NCI-H345 treated with DMSO at 0.1 percent for 48 hours (cell line): Measurements from ENCODE around the gene CASP10.
"Not testable (repeated sequence)": the region's sequence is repeated elsewhere in the genome, so short reads cannot be mapped to it uniquely, and the experiment has no call there.

ENCODE experiments used
- DNase-seq: peaks from one replicate; lab custom pipeline; 2025; ENCODE audit not compliant: unreplicated experiment; lab: John Stamatoyannopoulos, UW

The CASP10 gene

DNA sequence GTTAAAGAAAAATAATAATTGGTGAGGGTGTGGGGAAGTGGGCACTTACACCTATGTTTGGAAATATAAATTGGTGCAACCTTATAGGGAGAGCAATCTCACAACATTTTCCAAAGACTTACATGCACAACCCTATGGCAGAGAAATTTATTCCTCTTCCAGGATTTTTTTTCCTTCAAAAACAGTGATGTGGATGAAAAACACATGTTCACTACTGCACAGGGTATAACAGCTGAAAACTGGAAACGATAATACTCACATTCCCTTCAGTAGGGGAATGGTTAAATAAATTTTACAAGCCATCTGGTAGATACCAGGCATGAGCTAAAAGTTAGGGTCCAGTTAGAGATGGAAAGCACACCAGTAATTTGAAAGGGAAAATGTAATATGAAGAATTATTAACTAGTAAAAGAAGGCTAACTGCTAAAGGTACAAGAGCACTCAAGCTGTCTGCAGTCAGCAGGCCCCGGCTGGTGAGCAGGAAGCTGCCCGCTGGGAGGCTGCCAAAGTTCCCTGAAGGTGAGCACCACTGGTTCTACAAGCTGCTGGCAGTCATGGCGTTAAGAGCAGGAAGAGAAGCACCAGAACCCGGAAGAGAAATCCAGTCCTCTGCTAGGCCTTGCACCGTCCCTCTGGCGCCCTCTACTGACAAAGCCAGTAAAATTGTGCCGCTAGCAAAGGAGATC is 49.0 kb downstream of the CASP10 start:
- DNase-seq, result peak; percentile 84

DNA sequence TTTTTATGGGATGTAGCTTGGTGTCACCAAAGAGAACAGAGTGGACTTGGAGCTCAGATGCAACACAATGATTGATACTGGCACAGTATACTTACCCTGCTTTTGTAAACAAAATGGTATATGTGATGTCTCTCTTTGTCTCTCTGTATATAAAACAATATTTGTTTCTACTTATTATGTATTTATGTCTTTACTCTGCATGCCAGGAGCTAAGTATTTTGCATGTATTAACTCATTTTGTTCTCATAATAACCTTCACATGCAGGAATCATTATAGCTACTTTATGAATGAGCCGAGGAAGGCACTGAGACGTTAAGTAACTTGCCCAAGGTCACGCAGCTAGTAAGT is 49.5 kb downstream of the CASP10 start:
- DNase-seq, result no peak

DNA sequence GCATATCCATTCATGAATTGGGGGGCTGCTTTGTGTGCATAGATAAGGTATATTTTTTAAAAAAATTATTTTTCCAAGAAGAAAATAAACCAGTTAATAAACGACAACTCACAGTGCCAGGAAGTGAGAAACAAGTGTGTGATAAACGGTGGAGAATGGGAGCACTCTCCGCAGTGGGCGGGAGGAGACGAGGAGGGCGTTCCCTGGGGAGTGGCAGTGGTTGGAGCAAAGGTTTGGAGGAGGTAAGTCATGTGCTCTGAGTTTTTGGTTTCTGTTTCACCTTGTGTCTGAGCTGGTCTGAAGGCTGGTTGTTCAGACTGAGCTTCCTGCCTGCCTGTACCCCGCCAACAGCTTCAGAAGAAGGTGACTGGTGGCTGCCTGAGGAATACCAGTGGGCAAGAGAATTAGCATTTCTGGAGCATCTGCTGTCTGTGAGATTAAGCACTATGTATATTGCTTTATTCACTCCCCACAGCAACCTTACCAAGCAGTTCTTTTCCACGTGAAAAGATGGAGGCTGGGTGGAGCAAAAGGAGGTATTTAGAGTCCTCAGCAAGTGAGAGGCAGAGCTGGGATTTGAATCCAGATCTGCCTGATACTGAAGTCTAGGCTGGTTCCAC is 50.4 kb downstream of the CASP10 start:
- peak; percentile 95 for DNase-seq

DNA sequence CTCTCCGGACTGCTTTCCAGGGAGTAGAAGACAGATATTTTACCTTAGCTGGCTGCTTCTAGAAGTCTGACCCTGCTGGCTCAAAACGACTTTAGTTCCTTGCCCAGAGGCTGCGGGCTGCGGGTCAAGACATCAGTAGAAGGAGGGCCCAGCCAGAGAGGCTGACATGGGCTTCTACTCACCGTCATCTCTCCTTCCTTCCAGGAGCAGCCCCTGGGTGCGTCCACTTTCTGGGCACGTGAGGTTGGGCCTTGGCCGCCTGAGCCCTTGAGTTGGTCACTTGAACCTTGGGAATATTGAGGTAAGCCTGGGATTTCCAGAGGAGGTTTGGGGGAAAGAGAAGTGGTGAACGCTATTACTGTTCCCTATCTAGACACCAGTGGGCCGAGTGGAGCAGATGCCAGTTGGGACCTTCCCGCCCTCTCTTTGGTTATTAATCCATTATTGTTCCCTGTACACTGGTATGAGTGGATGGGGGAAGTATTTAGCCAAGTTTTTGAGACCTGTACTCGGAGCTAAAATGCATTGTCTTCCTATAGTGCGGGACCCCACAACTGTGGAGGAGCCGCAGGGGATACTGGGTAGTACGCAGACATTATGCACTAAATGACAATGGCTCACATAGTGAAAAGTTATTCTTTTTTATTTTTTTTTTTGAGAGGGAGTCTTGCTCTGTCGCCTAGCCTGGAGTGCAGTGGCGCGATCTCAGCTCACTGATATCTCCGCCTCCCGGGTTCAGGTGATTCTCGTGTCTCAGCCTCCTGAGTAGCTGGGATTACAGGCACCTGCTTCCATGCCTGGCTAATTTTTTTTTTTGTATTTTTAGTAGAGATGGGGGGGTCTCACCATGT is 51.1 kb downstream of the CASP10 start:
- no peak for DNase-seq

DNA sequence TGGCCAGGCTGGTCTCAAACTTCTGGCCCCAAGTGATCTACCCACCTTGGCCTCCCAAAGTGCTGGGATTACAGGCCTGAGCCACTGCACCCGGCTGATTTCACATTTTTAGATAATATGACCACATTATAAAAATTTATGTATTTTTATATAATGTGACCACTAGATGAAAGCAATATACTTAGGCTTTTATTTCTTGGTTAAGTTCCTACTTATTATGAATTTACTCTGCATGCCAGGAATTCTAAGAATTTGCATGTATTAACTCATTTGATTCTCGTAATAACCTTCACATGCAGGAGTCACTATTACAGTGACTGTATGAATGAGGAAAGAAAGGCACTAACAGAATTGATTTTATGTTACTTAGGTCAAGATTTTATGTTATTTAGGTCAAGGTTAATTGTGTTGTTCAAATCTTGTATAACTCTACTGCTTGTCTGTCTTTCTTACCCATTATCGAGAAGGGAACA is 51.8 kb downstream of the CASP10 start:
- DNase-seq, result no peak

DNA sequence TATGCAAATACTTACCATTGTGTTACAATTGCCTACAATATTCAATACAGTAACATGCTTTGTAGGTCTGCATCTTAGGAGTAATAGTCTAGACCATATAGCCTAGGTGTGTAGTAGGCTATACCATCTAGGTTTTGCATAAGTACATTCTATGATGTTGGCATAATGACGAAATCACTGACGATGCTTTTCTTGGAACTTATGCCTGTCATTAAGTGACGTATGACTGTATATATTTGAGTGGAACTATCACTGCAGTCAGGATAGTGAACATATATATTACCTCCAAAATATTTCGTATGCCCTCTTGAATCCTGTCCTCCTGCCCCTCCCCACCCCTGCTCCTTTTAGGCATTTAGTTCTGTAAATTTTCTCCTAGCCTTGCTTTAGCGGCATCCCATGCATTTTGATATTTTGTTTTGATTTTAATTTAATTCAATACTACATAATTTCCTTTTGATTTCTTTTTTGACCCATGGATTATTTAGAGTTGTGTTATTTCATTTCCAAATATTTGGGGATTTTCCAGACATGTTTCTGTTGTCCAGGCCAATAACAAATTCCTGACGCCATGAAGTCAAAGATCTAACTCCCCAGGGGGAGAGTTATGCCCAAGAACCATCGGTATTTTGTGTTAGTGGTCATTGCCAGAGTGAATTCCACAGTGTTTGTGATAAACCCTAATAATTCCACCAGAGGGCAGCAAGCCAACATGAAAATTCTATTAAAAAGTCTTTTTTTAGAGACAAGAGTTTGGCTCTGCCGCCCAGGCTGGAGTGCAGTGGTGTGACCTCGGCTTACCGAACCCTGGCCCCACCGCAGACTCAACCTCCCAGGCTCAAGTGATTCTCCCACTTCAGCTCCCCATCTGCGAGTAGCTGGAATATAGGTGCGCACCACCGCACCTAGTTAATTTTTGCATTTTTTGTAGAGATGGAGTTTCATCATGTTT is 53.2 kb downstream of the CASP10 start:
- DNase-seq, result peak; percentile 4

DNA sequence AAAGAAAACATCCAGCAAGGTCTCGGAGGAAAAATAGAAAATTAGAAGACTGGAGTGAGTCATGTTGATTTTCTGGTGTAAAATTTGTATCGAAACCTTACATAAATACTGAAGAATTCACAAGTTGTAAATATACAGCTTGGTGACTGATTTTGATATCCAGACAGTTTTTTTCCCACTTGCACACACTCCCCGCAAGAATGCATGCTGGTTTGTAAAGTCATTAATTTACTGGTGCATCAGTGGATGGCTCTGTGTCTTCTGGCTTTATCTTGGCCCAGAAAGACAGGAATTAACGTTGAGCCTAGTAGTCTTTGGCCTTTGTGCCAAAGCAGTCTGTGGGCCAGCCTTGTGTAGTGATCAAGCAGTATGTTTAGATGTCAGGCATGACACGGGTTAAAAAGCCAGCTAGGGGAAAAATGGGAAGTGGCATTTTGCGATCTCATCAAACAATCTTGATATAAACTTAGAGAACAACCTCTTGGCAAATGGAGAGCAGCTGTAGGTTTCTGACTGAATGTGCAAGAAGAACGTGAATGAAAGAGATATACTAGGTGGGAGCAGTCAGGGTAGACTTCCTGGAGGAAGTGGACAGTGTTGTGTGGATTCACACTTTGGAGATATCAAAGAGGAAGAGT is 54.7 kb downstream of the CASP10 start:
- DNase-seq, result no peak

DNA sequence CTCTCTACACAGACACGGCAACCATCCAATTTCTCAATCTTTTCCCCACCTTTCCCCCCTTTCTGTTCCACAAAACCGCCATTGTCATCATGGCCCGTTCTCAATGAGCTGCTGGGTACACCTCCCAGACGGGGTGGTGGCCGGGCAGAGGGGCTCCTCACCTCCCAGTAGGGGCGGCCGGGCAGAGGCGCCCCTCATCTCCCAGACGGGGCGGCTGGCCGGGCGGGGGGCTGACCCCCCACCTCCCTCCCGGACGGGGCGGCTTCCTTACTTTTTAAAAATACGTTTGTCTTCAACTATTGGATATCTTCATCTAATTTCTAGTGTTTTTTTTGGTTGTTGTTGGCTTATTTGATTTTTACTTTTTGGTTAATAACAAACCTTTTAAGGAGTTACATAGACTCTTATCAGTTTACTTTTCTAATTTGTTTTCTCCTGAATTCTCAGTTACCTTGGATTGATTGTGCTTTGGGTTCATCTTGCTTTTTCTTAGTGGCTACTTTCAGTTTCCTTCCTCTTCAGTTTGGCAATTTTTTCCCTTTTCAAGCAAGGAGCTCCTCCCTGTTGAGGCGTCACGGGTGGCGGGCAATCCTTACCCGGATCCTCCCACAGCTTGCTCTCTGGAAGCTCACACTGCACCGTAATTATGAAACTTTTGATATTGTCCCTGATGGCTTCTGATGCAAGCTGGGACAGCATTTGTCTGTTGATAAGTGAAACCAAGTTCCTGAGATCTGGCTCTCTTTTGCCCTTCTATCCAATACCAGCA is 56.4 kb downstream of the CASP10 start:
- not testable (repeated sequence) for DNase-seq

DNA sequence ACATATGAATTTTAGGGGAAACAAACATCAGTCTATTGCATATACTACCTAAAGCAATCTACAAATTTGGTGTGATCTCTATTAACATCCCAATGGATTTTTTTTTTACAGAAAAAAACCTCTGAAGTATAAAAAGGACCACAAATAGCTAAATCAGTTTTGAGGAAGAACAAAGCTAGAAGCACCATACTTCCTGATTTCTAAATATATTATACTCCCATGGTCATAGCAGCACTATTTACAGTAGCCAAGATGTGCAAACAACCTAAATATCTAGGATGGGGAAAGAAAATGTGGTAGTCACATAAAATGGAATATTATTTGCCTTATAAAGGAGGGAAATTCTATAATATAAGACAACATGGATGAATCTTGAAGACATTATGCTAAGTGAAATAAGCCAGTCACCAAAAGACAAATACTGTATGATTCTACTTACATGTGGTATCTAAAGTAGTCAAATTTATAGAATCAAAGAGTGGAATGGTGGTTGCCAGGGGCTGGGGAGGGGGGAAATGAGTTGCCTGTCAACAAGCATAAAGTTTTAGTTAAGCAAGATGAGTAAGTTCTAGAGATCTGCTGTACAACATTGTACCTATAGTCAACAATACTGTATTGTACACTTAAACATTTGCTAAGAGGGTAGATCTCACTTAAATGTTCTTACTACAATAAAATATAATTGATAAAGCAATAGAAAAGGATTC is 59.8 kb downstream of the CASP10 start:
- no peak for DNase-seq

DNA sequence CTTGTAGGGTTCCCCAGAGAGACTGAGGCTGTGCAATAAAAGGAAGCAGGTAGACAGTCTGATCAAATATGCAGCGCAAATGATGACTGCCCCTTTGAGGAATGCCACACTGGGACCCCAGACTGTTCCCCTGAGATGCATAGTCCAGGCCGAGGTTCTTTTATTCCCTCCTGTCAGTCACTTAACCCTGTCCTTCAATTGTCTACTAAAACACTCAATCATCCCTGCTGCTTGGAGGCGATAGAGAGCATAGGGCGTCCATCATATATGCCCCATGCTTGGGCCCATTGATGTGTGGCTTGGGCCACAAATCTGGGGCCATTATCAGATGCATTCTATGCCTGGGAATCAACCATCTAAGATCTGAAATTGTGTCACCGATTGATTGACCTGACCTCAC is 61.9 kb downstream of the CASP10 start:
- DNase-seq, result no peak

DNA sequence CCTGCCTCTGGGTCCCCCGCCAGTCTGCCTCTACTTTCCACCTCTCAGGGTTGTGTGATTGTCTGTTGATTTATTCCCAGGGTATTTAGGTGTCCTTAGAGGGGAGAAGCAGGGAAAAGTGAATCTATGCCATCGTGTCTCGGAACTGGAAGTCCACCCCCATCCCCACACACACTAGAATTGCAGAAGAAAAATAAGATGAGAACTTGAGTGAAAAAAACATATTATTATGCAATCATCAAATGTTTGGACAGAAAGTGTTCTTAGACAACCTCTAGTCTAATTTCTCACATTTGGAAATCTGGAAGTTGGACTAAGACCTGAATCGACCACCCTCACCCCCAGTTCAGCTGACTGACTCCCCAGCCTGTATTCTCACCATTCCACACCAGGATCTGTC is 63.3 kb downstream of the CASP10 start:
- DNase-seq, result no peak

DNA sequence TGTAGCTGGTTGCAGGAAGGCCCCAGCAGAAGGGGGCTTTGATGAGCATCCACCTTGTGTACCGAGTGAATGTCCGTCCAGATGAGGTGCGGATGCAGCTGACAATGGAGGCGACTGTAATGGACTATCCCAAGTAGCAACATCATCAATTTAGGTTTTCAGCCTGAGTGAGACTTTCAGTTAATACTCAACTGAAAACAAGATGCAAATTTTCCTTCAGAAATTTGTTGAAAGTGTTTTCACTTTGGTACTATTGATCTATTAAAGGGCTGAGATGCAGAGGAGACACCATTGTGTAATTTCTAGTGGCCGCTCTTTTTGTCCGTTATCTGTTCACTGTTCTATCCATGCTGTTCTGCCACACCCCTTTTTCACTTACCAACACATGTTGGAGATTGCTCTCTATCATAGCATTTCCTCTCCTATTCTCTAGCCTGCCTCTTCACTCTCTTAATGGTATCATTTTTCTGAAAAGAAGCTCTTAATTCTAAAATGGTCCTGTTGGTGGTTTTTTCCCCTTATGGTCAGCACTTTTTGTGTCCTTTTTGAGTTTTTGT is 65.4 kb downstream of the CASP10 start:
- DNase-seq, result no peak

DNA sequence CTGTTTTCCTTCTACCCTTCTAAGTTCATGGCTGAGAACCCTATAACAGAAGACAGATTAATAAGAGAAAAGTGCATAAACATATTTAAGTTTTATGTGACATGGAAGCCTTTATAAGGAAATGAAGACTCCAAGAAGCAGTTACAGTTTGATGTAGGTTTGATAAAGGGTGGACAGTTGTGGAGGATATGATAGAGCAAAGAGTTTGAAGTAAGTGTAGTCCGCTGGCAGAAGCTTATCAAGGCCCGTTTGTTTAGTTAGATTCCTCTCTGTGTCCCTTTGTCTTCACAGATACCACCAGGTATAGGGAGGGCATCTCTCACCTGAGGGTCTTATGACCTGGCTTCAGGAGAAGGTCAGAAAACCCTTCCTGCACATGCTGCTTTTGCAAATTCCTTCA is 66.9 kb downstream of the CASP10 start:
- DNase-seq, result no peak

DNA sequence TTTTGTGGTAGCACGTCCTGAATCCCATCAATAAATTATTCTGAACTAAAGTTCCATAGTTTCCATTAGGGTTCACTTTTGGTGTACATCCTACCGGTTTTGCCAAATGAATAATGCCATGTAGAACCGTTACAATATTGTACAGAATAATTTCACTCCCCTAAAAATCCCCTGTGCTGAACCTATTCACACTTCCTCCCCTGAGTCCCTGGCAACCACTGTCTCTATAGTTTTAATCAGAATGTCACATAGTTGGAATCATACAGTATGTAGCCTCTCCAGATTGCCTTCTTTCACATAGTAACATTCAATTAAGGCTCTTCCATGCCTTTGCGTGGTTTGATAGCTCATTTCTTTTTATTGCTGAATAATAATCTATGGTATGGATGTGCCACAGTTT is 67.8 kb downstream of the CASP10 start:
- no peak for DNase-seq

DNA sequence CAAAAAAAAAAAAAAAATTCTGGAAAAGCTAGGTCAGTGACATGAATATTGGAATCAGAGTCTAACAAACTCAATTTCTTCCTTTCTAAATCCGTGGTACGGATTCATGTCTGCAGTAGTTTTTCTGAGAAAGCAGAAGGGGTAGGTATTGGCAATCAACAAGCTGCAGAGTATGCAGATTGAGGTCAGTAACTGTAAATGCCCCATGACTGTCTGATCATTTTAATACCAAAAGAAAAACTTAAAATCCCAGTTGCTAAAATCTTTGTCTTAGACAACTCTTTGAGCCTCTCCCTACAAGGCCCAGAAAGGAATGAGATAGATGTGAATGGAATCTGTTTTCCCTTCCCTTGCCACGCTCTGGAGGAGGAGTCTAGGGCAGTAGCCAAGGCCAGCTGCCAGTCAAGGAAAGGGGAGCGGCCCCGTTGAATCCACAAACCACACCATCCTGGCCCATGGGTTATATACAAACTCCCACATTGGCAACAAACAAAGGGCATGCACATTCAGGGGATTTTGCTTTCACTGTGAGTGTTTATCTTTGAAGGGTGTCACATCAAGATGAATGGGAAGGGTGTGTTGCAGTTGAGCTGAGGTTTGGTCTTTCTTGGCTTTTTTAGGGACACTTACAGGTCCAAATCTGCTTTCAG is 71.3 kb downstream of the CASP10 start:
- no peak for DNase-seq

DNA sequence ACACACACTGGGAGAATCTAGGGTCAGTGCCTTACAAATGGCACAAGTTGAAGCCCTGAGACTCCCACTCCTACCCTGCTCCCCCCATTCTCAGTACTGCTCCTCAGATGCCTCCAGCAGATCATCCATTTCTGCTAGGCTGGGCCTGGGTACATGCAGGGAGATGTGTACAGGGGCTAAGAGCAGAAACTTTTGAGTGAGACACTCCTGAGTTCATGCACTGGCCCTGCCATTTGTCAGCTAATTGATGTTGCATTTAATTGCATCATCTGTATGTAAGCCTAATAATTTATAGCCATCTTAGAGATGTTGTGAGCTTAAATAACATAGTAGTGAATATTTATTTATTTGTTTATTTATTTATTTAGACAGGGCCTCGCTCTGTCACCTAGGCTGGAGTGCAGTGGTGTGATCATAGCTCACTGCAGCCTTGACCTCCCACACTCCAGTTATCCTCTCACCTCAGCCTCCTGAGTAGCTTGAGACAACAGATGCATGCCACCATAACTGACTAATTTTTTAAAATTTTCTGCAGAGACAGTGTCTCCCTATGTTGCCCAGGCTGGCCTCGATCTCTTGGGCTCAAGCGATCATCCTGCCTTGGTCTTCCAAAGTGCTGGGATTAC is 72.6 kb downstream of the CASP10 start:
- no peak for DNase-seq

DNA sequence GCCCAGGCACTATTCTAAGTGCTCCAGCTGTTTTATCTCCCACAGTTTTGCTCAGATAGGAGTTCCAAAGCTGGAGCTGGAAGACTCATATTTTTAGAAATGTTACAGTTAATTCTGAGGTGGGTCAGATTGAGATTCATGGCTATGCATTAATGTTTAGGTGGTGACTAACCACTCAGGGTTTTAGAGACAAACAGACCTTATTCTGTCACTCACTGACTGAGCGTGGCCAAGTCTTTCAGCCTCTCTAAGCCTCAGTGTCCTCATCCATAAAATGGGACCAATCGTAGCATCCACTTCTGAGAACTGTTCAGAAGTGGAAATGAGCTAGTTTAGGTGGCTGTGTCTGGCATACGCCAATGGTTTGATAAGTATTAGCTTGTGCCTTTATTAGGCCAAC is 73.1 kb downstream of the CASP10 start:
- no peak for DNase-seq
